Forelimb muscle (tissue), 1 donor: ENCODE measurements around the gene POLR2M. TPM values are rescaled to one million over a fixed set of nuclear protein-coding genes. Genes with fewer than 3 reads are reported as not detected.

Experiments
- DNase-seq: peaks from one replicate; pipeline ENCODE4 v3.0.0-alpha.2; 2013; ENCODE audit warnings: low read depth
- polyA plus RNA-seq: library from polyadenylated mRNA; unstranded; fragments of 120-200 nt; gene quantifications from one replicate; pipeline ENCODE4 v1.2.1, GENCODE V29; 2013; ENCODE audit not compliant: insufficient read length

The POLR2M gene
- polyA plus RNA-seq, 1 donor: 38.9 TPM

GRCh38 chr15:57738734-57739237 lies 32.3 kb downstream of the POLR2M start:
- DNase-seq: no peak

GRCh38 chr15:57740048-57740447 lies 33.5 kb downstream of the POLR2M start:
- DNase-seq: no peak

- no peak for DNase-seq
Observed at GRCh38 chr15:57741089-57741488, 34.6 kb downstream of the POLR2M start.

- no peak for DNase-seq
Observed at GRCh38 chr15:57743424-57743823, 36.9 kb downstream of the POLR2M start.

GRCh38 chr15:57746786-57747185 lies 40.3 kb downstream of the POLR2M start:
- DNase-seq: no peak

- DNase-seq: peak; percentile 28
Observed at GRCh38 chr15:57747206-57747896, 40.8 kb downstream of the POLR2M start.

- DNase-seq: no peak
Observed at GRCh38 chr15:57751177-57751800, 44.8 kb downstream of the POLR2M start.

GRCh38 chr15:57752436-57752835 lies 45.9 kb downstream of the POLR2M start:
- peak; percentile 36 for DNase-seq

GRCh38 chr15:57752840-57753239 lies 46.3 kb downstream of the POLR2M start:
- no peak for DNase-seq

GRCh38 chr15:57756466-57756865 lies 50.0 kb downstream of the POLR2M start:
- DNase-seq: no peak

GRCh38 chr15:57758560-57758959 lies 52.0 kb downstream of the POLR2M start:
- no peak for DNase-seq

GRCh38 chr15:57761562-57761961 lies 55.0 kb downstream of the POLR2M start:
- no peak for DNase-seq

GRCh38 chr15:57762302-57762701 lies 55.8 kb downstream of the POLR2M start:
- no peak for DNase-seq

GRCh38 chr15:57763176-57763964 lies 56.9 kb downstream of the POLR2M start:
- no peak for DNase-seq

Other genes with a start within 250 kb of the POLR2M start
- gene MYZAP, start 114.8 kb upstream of the POLR2M start, polyA plus RNA-seq: 2.6 TPM